Prostate gland (tissue), 2 donors: ENCODE measurements around the gene COL4A5.

ENCODE experiments used
- POLR2A ChIP-seq: fragments of 450-650 bp; IDR thresholded peaks from one replicate; pipeline ENCODE4 v1.6.1; 2016; ENCODE audit warnings: antibody characterized with exemption, mild to moderate bottlenecking
- POLR2AphosphoS5 ChIP-seq: sonication (generic); formaldehyde crosslinking; IDR thresholded peaks from one replicate; pipeline ENCODE4 v1.6.1; 2017; ENCODE audit warnings: antibody characterized with exemption
- TF ChIP-seq, protein P1 (sequence below), 4 experiments: fragments of 200-600 bp in 2 of 4; fragments of 450-650 bp in 2 of 4; sonication (generic) in 2 of 4; IDR thresholded peaks; 1 replicate in 3 of 4; 2 replicates in 1 of 4; pipeline ENCODE4 v1.5.1; 2016 to 2019; ENCODE audit warnings: antibody characterized with exemption in 4 of 4, mild to moderate bottlenecking in 2 of 4, moderate library complexity in 2 of 4

DNA sequence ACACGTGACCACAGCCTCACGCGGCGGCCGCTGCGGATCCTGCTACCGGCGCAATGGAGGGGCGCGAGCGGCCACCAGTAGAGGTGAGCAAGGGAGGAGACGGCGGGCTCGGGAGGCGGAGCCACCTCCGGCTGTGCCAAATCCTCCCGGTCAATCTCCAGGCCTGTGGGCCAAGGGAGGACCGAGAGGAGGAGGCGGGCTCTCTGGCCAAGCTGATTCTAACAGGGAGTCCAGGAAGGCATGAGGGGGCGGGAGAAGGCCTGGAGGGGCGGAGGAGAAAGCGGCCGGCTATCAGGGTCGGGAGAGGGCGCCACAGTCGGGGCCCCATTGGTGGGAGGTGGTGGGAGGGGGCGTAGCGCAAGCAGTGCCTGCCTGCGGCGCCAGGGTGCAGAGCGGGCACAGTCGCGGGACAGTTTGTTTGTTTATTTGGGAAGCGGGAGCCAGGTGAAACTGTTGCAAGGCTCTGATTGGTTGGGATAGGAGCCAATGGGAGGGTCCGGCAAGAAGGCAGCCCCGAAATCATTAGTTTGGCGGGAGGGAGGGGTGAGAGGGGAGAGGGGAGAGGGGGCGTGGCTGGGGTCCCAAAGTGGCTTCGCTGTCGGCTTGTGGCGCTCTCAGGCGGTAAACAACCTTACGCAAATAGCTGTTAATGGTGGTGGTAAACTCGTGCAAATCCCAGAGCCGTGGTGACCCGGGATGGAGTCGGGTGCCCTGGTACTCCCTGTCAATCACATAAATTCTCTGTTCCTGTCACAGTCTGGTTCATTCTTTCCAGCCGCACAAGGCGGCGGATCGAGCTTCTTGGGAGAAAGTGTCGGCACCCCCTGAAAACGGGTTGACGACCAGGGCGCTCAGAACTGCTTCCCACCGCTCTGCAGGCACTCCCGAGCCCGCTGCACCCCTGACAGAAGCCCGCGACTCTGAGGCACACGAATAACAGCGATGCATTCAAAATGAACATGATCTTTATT lies 297.2 kb downstream of the COL4A5 start, which contains the start of gene IRS4:
- no peak for TF ChIP-seq POLR2A
- TF ChIP-seq, protein P1, sequence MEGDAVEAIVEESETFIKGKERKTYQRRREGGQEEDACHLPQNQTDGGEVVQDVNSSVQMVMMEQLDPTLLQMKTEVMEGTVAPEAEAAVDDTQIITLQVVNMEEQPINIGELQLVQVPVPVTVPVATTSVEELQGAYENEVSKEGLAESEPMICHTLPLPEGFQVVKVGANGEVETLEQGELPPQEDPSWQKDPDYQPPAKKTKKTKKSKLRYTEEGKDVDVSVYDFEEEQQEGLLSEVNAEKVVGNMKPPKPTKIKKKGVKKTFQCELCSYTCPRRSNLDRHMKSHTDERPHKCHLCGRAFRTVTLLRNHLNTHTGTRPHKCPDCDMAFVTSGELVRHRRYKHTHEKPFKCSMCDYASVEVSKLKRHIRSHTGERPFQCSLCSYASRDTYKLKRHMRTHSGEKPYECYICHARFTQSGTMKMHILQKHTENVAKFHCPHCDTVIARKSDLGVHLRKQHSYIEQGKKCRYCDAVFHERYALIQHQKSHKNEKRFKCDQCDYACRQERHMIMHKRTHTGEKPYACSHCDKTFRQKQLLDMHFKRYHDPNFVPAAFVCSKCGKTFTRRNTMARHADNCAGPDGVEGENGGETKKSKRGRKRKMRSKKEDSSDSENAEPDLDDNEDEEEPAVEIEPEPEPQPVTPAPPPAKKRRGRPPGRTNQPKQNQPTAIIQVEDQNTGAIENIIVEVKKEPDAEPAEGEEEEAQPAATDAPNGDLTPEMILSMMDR (IDR thresholded peaks at IDR 0.05) = peak in 1 of 4 experiments; percentile 11
- no peak for TF ChIP-seq POLR2AphosphoS5
